ENCODE results near the gene GSTA1.
"Not testable (repeated sequence)": the region's sequence is repeated elsewhere in the genome, so short reads cannot be mapped to it uniquely, and the experiment has no call there.

- not testable (repeated sequence) for TF ChIP-seq POLR2A, CTCF, EP300 (IDR thresholded peaks at IDR 0.05)
Measured at GRCh38 chr6:52782209-52782608, 21.4 kb downstream of the GSTA1 start.
